NCI-H510A (cell line): ENCODE data around the gene PRR29.

ENCODE experiments used
- DNase-seq: peaks from one replicate; lab custom pipeline; 2025; lab: John Stamatoyannopoulos, UW

Gene PRR29

GRCh38 chr17:64042700-64043485 lies 44.7 kb downstream of the PRR29 start:
- DNase-seq, result no peak

GRCh38 chr17:64045176-64045575 lies 47.0 kb downstream of the PRR29 start:
- no peak for DNase-seq

GRCh38 chr17:64048805-64049204 lies 50.7 kb downstream of the PRR29 start:
- no peak for DNase-seq

DNA sequence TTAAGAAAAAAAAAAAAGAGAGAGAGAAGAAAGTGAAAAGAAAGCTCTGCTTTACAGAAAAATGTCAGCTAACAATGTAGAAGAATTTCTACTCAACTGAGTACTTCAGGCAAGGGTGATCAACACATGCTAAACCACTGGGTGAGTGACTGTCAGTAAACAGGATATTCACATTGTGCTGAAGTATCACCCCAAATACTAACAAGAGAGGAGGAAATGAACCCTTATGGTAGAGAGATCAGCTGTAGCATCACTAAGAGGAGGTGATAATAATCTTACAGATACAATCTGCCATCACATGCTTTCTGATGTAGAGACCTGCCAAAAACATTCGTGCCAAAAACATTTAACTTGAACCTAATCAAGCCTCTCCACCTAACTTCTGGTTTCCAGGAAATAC lies 53.0 kb downstream of the PRR29 start:
- DNase-seq, result no peak

DNA sequence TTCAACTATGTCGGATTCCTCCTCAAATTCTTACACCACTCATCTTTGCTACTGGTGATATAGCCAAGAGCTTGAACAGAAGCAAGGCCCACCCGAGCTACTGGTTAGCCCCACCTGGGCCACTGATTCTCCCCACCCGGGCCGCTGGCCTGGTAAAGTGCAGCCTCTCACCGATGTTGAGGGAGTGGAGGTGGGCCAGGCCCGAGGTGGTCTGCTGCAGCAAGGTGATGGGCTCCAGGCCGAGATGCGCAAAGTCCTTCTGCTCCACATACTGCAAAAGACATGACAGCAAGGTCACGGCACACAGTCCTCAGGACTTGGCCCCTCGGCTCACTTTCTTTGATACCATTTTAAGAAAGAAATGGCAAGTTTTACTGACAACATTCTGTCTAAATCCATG lies 55.0 kb downstream of the PRR29 start:
- DNase-seq, result no peak
